B cell (primary cell): ENCODE data around the gene MORN1. TPM values are rescaled to one million over a fixed set of nuclear protein-coding genes. Genes with fewer than 3 reads are reported as not detected.

Experiments used
- ATAC-seq: fragments of 200-7000 bp; cut with Tn5 transposase; one replicate; pipeline ENCODE4 v1.10.0; 2021; ENCODE audit warnings: low read depth, mild to moderate bottlenecking, moderate number of reproducible peaks, moderate library complexity
- CTCF ChIA-PET: fragments of 350-600 bp; sonication (Branson Sonifier 250); formaldehyde crosslinking; loops from one replicate; lab custom pipeline; 2021; ENCODE audit warnings: antibody characterized with exemption, inconsistent platforms; lab: Charles Lee
- POLR2A ChIA-PET: fragments of 350-600 bp; sonication (Branson Sonifier 250); formaldehyde crosslinking; loops from one replicate; lab custom pipeline; 2021; ENCODE audit warnings: antibody characterized with exemption; lab: Charles Lee
- DNase-seq: peaks from one replicate; pipeline ENCODE4 v3.0.0; 2013
- H2AFZ ChIP-seq: 2 replicates; pipeline ENCODE4 v1.6.1; 2012; ENCODE audit warnings: mild to moderate bottlenecking, low read depth, low read length; ENCODE audit not compliant: insufficient read depth, poor library complexity, severe bottlenecking
- H3K27ac ChIP-seq, 2 donors: 1 replicate in 1 of 2; 2 replicates in 1 of 2; pipeline ENCODE4 v1.5.1; 2012 to 2013; ENCODE audit warnings: low read length in 2 of 2, mild to moderate bottlenecking in 2 of 2, moderate library complexity in 1 of 2
- H3K27me3 ChIP-seq, 4 experiments: fragments of 200-600 bp in 1 of 4; sonication (generic) in 1 of 4; replicated peaks in 1 of 4; 1 replicate in 2 of 4; 2 replicates in 2 of 4; pipeline versions ENCODE4 v1.6.1 to v1.7.0; 2013 to 2016; ENCODE audit warnings: low read length in 3 of 4, mild to moderate bottlenecking in 2 of 4, mixed read lengths in 1 of 4, moderate library complexity in 1 of 4; ENCODE audit not compliant: insufficient read depth in 4 of 4, control insufficient read depth in 3 of 4; ENCODE audit errors: control extremely low read depth in 1 of 4
- H3K36me3 ChIP-seq, 2 experiments: replicated peaks in 1 of 2; 1 replicate in 1 of 2; 2 replicates in 1 of 2; pipeline versions ENCODE4 v1.6.1 to v1.7.1; 2013; ENCODE audit warnings: low read length in 1 of 2; ENCODE audit not compliant: insufficient read depth in 2 of 2, control insufficient read depth in 1 of 2; ENCODE audit errors: control extremely low read depth in 1 of 2, extremely low read depth in 1 of 2
- H3K4me1 ChIP-seq, 2 donors: fragments of 200-600 bp in 1 of 2; sonication (generic) in 1 of 2; 1 replicate in 1 of 2; 2 replicates in 1 of 2; pipeline versions ENCODE4 v1.5.1 to v1.6.1; 2013 to 2017; ENCODE audit warnings: low read length in 2 of 2; ENCODE audit not compliant: control insufficient read depth in 2 of 2, insufficient read depth in 2 of 2
- H3K4me2 ChIP-seq: replicated peaks from 2 replicates; pipeline ENCODE3; 2012; ENCODE audit warnings: mild to moderate bottlenecking, low read depth, low read length; ENCODE audit not compliant: poor library complexity, severe bottlenecking
- H3K4me3 ChIP-seq, 5 experiments: fragments of 200-600 bp in 1 of 5; sonication (generic) in 1 of 5; 1 replicate in 3 of 5; 2 replicates in 2 of 5; pipeline versions ENCODE4 v1.5.1 to v1.7.0; 2011 to 2016; ENCODE audit warnings: low read length in 4 of 5, mild to moderate bottlenecking in 4 of 5, low read depth in 2 of 5, control low read depth in 1 of 5, moderate library complexity in 1 of 5; ENCODE audit not compliant: insufficient read depth in 1 of 5; ENCODE audit errors: control extremely low read depth in 1 of 5, extremely low read depth in 1 of 5
- H3K79me2 ChIP-seq: fragments of 200-600 bp; sonication (generic); one replicate; pipeline ENCODE4 v1.6.0; 2016; ENCODE audit warnings: low read length; ENCODE audit not compliant: control insufficient read depth, insufficient read depth
- H3K9ac ChIP-seq: fragments of 200-600 bp; sonication (generic); 2 replicates; pipeline ENCODE4 v1.6.1; 2017; ENCODE audit warnings: mild to moderate bottlenecking, low read length, moderate library complexity
- H3K9me3 ChIP-seq, 3 donors: one replicate each; pipeline versions ENCODE4 v1.6.1 to v1.7.1; 2013; ENCODE audit warnings: low read length in 2 of 3; ENCODE audit not compliant: control insufficient read depth in 2 of 3, insufficient read depth in 1 of 3; ENCODE audit errors: control extremely low read depth in 1 of 3
- H4K20me1 ChIP-seq: 2 replicates; pipeline ENCODE4 v1.6.0; 2012; ENCODE audit warnings: mild to moderate bottlenecking, low read length; ENCODE audit not compliant: insufficient read depth, control insufficient read depth, poor library complexity, severe bottlenecking
- H3K27ac Mint-ChIP-seq: one replicate; pipeline ENCODE4 v1.8.0; 2021; ENCODE audit warnings: mixed read lengths
- H3K27me3 Mint-ChIP-seq: one replicate; pipeline ENCODE4 v1.8.0; 2021; ENCODE audit warnings: mixed read lengths
- H3K4me1 Mint-ChIP-seq: one replicate; pipeline ENCODE4 v1.8.0; 2021; ENCODE audit warnings: mixed read lengths
- H3K4me3 Mint-ChIP-seq: one replicate; pipeline ENCODE4 v1.8.0; 2021; ENCODE audit warnings: mixed read lengths
- H3K9me3 Mint-ChIP-seq: one replicate; pipeline ENCODE4 v1.8.0; 2022; ENCODE audit warnings: mixed read lengths; ENCODE audit not compliant: insufficient read depth
- CTCF ChIP-seq: fragments of 200-600 bp; IDR thresholded peaks from one replicate; pipeline ENCODE4 v1.8.0; 2022; ENCODE audit warnings: antibody characterized with exemption, mild to moderate bottlenecking
- EZH2 ChIP-seq: IDR thresholded peaks from 2 replicates; pipeline ENCODE4 v1.6.1; 2012; ENCODE audit warnings: borderline replicate concordance, low read depth, mild to moderate bottlenecking, moderate library complexity, low read length; ENCODE audit not compliant: insufficient read depth, poor library complexity, severe bottlenecking
- WGBS: methylation state at CpG from one replicate; pipeline ENCODE4 v1.1.5; 2013; ENCODE audit warnings: missing lambda C conversion rate; ENCODE audit not compliant: insufficient coverage; 5-methylcytosine and 5-hydroxymethylcytosine counted together
- intact Hi-C: fragments of 100-400 bp; cut with micrococcal nuclease; formaldehyde crosslinking; loops from one replicate; pipeline ENCODE4 v1.10.0; 2022
- polyA plus RNA-seq: library from polyadenylated mRNA; depleted of rRNA; stranded (reverse); fragments of >200 nt; gene quantifications from 2 replicates; pipeline ENCODE4 v1.2.3, GENCODE V29; 2012
- total RNA-seq, 2 donors: library from RNA; stranded (reverse); fragments of 120-200 nt in 1 of 2; gene quantifications; 1 replicate in 1 of 2; 2 replicates in 1 of 2; pipeline versions ENCODE4 v1.2.3 to v1.2.4, GENCODE V29; 2013 to 2022

The MORN1 gene
- total and polyA plus RNA-seq, 2 donors (not counting 1 experiment from before 2014, with no cell fraction given) = 10.2 to 32.6 TPM

- ATAC-seq (no peak), DNase-seq (no peak)
- ChIA-PET POLR2A (no interaction called here), CTCF (interaction anchor here (1.3 kb wide), 1 partner anchor 206 kb away, joined by 3 read pairs; the partner anchor contains the start of gene FAAP20)
- no peak overlapping the region for H3K9ac ChIP-seq
- Mint-ChIP-seq H3K4me1 (peaks cover 9% of the 10 kb centered on the region), H3K27ac (no peak overlapping the region), H3K27me3 (no peaks in the 10 kb centered on the region), H3K9me3 (no peaks in the 10 kb centered on the region), H3K4me3 (no peak overlapping the region)
- no peak overlapping the region for H2AFZ ChIP-seq
- no peak overlapping the region for H3K27ac ChIP-seq
- no peak for TF ChIP-seq CTCF
- H3K9me3 ChIP-seq = no peaks in the 10 kb centered on the region
- peaks cover 52% of the 10 kb centered on the region for H3K79me2 ChIP-seq
- no peak overlapping the region for H3K4me3 ChIP-seq
- intact Hi-C loops = no loop called here
- H3K4me1 ChIP-seq = no peaks in the 10 kb centered on the region
- peaks cover 72% of the 10 kb centered on the region for H4K20me1 ChIP-seq
- no peak overlapping the region for H3K4me2 ChIP-seq
- WGBS = 100% methylated on average over 6 of the region's 14 CpGs
- H3K27me3 ChIP-seq = no peaks in the 10 kb centered on the region
- H3K36me3 ChIP-seq = peaks cover 0 to 84% of the 10 kb centered on the region in 2 experiments
These were observed 9.7 kb upstream of the MORN1 start for GRCh38 chr1:2400950-2401649.

- CTCF ChIA-PET = interaction anchor here (1.3 to 1.4 kb wide), 2 partner anchors 9 to 206 kb away, joined by 3 to 4 read pairs; partner anchors contain the start of genes FAAP20, MORN1 and RER1
- DNase-seq = no peak
- no peak overlapping the region for H3K4me2 ChIP-seq
- H3K9ac ChIP-seq = no peak overlapping the region
- Mint-ChIP-seq H3K27me3 (no peaks in the 10 kb centered on the region), H3K27ac (no peak overlapping the region), H3K4me3 (no peak overlapping the region), H3K9me3 (no peaks in the 10 kb centered on the region), H3K4me1 (peaks cover 11% of the 10 kb centered on the region)
- peaks cover 0 to 86% of the 10 kb centered on the region in 2 experiments for H3K36me3 ChIP-seq
- POLR2A ChIA-PET = no interaction called here
- peaks cover 74% of the 10 kb centered on the region for H4K20me1 ChIP-seq
- peaks cover 58% of the 10 kb centered on the region for H3K79me2 ChIP-seq
- TF ChIP-seq CTCF (no peak), EZH2 (no peak)
- WGBS = 93% methylated on average over 10 of the region's 10 CpGs
- no peaks in the 10 kb centered on the region for H3K9me3 ChIP-seq
- ATAC-seq = no peak
- H3K27ac ChIP-seq = no peak overlapping the region
- no peaks in the 10 kb centered on the region for H3K27me3 ChIP-seq
- intact Hi-C loops = no loop called here
- no peak overlapping the region for H2AFZ ChIP-seq
- H3K4me1 ChIP-seq = no peaks in the 10 kb centered on the region
- no peak overlapping the region for H3K4me3 ChIP-seq
These were observed 9.2 kb upstream of the MORN1 start for GRCh38 chr1:2400576-2400909.
